Activated naive CD8-positive, alpha-beta T cell treated with anti-CD3 and anti-CD28 coated beads, Interleukin-2, amount 10 ng/mL, durations not matched to agents 7 days and 5 days (primary cell): ENCODE measurements around the gene FGF16. TPM values are rescaled to one million over a fixed set of nuclear protein-coding genes. Genes with fewer than 3 reads are reported as not detected.
"Not testable (repeated sequence)": the region's sequence is repeated elsewhere in the genome, so short reads cannot be mapped to it uniquely, and the experiment has no call there.

Experiments
- ATAC-seq: fragments of 150-1000 bp; cut with Tn5 transposase; one replicate; pipeline ENCODE4 v1.10.0; 2021; ENCODE audit warnings: low read depth, moderate library complexity
- POLR2A ChIA-PET: fragments of 350-600 bp; sonication (Branson Sonifier 250); formaldehyde crosslinking; loops from one replicate; lab custom pipeline; 2021; ENCODE audit warnings: antibody characterized with exemption; lab: Charles Lee
- DNase-seq: peaks from one replicate; pipeline ENCODE4 v3.0.0; 2021
- H3K27ac Mint-ChIP-seq: one replicate; pipeline ENCODE4 v1.8.0; 2022; ENCODE audit warnings: mild to moderate bottlenecking, mixed read lengths
- H3K27me3 Mint-ChIP-seq: one replicate; pipeline ENCODE4 v1.8.0; 2022; ENCODE audit warnings: mild to moderate bottlenecking, moderate library complexity, mixed read lengths
- H3K36me3 Mint-ChIP-seq: one replicate; pipeline ENCODE4 v1.8.0; 2021; ENCODE audit warnings: mild to moderate bottlenecking, mixed read lengths
- H3K4me1 Mint-ChIP-seq: one replicate; pipeline ENCODE4 v1.8.0; 2021; ENCODE audit warnings: mixed read lengths
- H3K4me3 Mint-ChIP-seq: one replicate; pipeline ENCODE4 v1.8.0; 2022; ENCODE audit warnings: mild to moderate bottlenecking, moderate library complexity, mixed read lengths
- H3K9me3 Mint-ChIP-seq: one replicate; pipeline ENCODE4 v1.8.0; 2021; ENCODE audit warnings: mixed read lengths
- total RNA-seq, 2 experiments: library from RNA; stranded (reverse); gene quantifications; one replicate each; pipeline ENCODE4 v1.2.3, GENCODE V29; 2021

The FGF16 gene
- total RNA-seq, 2 experiments from 2014 or later, result not detected

GRCh38 chrX:77455437-77455836 is 8.2 kb downstream of the FGF16 start:
- Mint-ChIP-seq H3K27ac (no peak overlapping the region), H3K4me3 (no peak overlapping the region), H3K4me1 (no peaks in the 10 kb centered on the region), H3K9me3 (no peaks in the 10 kb centered on the region), H3K27me3 (peaks cover 2% of the 10 kb centered on the region), H3K36me3 (no peaks in the 10 kb centered on the region)
- POLR2A ChIA-PET, result no interaction called here
- DNase-seq (no peak), ATAC-seq (no peak)

- Mint-ChIP-seq H3K27me3 (peaks cover 4% of the 10 kb centered on the region), H3K9me3 (peaks cover 3% of the 10 kb centered on the region), H3K36me3 (peaks cover 1% of the 10 kb centered on the region), H3K4me3 (no peak overlapping the region), H3K4me1 (no peaks in the 10 kb centered on the region), H3K27ac (no peak overlapping the region)
- POLR2A ChIA-PET, result no interaction called here
- ATAC-seq, result no peak
- no peak for DNase-seq
Observed at GRCh38 chrX:77484045-77484444, 36.9 kb downstream of the FGF16 start.

- Mint-ChIP-seq H3K4me1 (no peaks in the 10 kb centered on the region), H3K36me3 (no peaks in the 10 kb centered on the region), H3K4me3 (no peak overlapping the region), H3K27ac (no peak overlapping the region), H3K9me3 (peaks cover 2% of the 10 kb centered on the region), H3K27me3 (peaks cover 13% of the 10 kb centered on the region)
- DNase-seq (no peak), ATAC-seq (no peak)
- POLR2A ChIA-PET, result no interaction called here
Observed at GRCh38 chrX:77493677-77494553, 46.7 kb downstream of the FGF16 start.

GRCh38 chrX:77500164-77500563 is 53.0 kb downstream of the FGF16 start:
- ATAC-seq, H3K9me3 Mint-ChIP-seq, H3K4me3 Mint-ChIP-seq, H3K27ac Mint-ChIP-seq, H3K36me3 Mint-ChIP-seq, DNase-seq, H3K4me1 Mint-ChIP-seq, POLR2A ChIA-PET: not testable (repeated sequence)
- H3K27me3 Mint-ChIP-seq, result peaks cover 12% of the 10 kb centered on the region

- no peak for DNase-seq
- no peak overlapping the region for H3K27ac Mint-ChIP-seq
- no peak overlapping the region for H3K4me3 Mint-ChIP-seq
Observed at GRCh38 chrX:77502951-77503525, 55.8 kb downstream of the FGF16 start.

GRCh38 chrX:77505227-77505626 is 58.0 kb downstream of the FGF16 start:
- H3K36me3 Mint-ChIP-seq, result peaks cover 12% of the 10 kb centered on the region
- ATAC-seq, result no peak
- no peak overlapping the region for H3K27ac Mint-ChIP-seq
- no peak for DNase-seq
- POLR2A ChIA-PET, result no interaction called here
- no peak overlapping the region for H3K4me3 Mint-ChIP-seq
- no peaks in the 10 kb centered on the region for H3K9me3 Mint-ChIP-seq
- H3K27me3 Mint-ChIP-seq, result no peaks in the 10 kb centered on the region
- H3K4me1 Mint-ChIP-seq, result no peaks in the 10 kb centered on the region

More at GRCh38 chrX:77502951-77503525, 55.8 kb downstream of the FGF16 start:
- H3K9me3 Mint-ChIP-seq, result no peaks in the 10 kb centered on the region
- H3K4me1 Mint-ChIP-seq, result no peaks in the 10 kb centered on the region
- POLR2A ChIA-PET, result interaction anchor here (0.6 kb wide), 1 partner anchor 276 kb away, joined by 6 read pairs; no protein-coding TSS in a partner anchor
- peaks cover 6% of the 10 kb centered on the region for H3K36me3 Mint-ChIP-seq
- ATAC-seq, result no peak
- H3K27me3 Mint-ChIP-seq, result peaks cover 5% of the 10 kb centered on the region
